ENCODE results near the gene TIE1. TPM values are rescaled to one million over a fixed set of nuclear protein-coding genes. Genes with fewer than 3 reads are reported as not detected.

The TIE1 gene
- polyA plus RNA-seq, 4 donors, result 44.9 to 64.8 (median 53.8) TPM

DNA sequence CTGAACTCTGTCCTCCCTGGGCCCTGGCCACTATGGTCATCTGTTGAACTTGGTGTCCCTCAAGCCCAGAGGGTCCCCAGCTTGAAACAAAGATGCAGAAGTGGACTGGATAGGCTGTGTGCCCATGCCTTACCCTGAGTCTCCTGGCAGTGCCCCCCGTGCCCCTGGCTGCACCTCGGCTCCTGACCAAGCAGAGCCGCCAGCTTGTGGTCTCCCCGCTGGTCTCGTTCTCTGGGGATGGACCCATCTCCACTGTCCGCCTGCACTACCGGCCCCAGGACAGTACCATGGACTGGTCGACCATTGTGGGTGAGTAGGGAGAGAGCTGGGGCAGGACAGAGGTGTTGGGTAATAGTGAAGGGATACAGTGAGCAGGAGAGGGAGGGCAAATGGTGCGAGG is 10.7 kb downstream of the TIE1 start:
- DNase-seq (ENCODE audit: low read depth in 4 of 4, low spot score in 2 of 4), result no peak

DNA sequence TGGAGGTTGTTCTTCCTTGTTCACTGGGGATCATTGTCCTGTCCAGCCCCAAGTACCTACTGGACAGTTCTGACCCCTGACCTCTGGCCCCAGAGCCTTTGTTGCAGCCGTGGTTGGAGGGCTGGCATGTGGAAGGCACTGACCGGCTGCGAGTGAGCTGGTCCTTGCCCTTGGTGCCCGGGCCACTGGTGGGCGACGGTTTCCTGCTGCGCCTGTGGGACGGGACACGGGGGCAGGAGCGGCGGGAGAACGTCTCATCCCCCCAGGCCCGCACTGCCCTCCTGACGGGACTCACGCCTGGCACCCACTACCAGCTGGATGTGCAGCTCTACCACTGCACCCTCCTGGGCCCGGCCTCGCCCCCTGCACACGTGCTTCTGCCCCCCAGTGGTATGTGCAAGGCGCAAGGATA is 11.4 kb downstream of the TIE1 start:
- DNase-seq (ENCODE audit: low read depth in 4 of 4, low spot score in 2 of 4), result no peak

DNA sequence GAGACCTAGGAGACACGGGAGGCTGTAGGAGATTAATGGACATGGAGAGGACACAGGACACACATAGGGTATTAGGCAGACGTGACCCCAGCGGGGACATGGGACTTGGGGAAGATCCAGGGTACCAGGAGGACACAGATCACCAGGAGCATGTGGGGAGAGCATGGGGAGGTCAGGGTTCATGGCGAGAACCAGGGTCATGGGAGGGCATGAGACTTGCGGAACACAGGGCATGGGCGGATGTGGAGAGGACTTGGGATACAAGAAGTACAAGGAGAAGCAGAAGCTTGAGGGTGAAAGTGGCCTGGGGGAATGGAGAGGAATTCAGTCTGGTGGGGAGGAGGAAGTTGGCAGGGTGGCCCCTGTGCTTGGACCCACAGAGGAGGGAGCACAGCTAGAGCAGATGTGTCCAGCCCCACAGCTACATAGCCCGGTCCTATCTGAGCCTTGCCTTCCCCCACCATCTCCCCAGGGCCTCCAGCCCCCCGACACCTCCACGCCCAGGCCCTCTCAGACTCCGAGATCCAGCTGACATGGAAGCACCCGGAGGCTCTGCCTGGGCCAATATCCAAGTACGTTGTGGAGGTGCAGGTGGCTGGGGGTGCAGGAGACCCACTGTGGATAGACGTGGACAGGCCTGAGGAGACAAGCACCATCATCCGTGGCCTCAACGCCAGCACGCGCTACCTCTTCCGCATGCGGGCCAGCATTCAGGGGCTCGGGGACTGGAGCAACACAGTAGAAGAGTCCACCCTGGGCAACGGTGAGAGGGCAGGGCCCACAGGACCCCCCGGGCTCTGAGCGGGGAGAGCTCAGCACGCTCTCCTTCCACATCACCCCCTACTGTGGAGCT is 12.1 kb downstream of the TIE1 start:
- no peak for DNase-seq (ENCODE audit: low read depth in 4 of 4, low spot score in 2 of 4)

DNA sequence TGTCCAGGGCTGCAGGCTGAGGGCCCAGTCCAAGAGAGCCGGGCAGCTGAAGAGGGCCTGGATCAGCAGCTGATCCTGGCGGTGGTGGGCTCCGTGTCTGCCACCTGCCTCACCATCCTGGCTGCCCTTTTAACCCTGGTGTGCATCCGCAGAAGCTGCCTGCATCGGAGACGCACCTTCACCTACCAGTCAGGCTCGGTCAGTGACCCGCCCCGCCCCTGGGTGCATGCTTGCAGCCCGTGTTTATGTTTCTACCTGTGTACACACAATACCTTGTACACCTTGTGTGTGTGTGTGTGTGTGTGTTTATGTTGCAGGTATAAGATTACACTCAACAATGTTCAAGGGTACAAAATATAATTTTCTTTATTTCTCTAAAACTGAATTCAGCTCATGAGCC is 13.0 kb downstream of the TIE1 start:
- no peak for DNase-seq (ENCODE audit: low read depth in 4 of 4, low spot score in 2 of 4)

DNA sequence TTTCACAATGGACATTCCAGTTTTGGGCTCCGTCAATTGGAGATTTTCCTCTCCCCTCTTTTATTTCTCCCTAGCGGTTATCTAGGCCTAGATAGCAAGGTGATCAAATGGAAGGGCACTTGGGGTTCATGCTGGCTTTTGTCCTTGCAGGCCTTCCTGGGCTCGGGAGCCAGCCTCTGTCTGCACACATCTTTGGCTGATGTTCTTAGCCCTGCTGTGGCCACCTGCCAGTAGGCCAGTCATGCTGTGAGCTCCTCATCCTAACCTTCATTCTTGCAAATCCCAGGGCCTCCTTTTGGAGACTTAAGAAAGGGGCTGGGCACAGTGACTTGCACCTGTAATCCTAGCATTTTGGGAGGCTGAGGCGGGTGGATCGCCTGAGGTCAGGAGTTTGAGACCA is 13.5 kb downstream of the TIE1 start:
- DNase-seq (ENCODE audit: low read depth in 4 of 4, low spot score in 2 of 4), result no peak

DNA sequence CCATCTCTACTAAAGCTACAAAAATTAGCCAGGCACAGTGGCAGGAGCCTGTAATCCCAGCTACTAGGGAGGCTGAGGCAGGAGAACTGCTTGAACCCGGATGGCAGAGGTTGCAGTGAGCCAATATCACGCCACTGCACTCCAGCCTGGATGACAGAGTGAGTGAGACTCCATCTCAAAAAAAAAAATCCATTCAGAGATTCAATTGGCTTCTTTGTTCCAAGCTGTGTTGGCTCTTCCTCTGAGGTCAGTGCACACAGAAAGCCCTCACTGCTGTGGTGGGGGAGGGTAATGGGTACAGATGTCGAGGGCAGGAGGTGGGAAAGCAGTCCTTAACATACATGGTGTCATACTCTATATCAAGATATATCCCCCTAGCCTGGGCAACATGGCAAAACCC is 14.7 kb downstream of the TIE1 start:
- no peak for DNase-seq (ENCODE audit: low read depth in 4 of 4, low spot score in 2 of 4)

DNA sequence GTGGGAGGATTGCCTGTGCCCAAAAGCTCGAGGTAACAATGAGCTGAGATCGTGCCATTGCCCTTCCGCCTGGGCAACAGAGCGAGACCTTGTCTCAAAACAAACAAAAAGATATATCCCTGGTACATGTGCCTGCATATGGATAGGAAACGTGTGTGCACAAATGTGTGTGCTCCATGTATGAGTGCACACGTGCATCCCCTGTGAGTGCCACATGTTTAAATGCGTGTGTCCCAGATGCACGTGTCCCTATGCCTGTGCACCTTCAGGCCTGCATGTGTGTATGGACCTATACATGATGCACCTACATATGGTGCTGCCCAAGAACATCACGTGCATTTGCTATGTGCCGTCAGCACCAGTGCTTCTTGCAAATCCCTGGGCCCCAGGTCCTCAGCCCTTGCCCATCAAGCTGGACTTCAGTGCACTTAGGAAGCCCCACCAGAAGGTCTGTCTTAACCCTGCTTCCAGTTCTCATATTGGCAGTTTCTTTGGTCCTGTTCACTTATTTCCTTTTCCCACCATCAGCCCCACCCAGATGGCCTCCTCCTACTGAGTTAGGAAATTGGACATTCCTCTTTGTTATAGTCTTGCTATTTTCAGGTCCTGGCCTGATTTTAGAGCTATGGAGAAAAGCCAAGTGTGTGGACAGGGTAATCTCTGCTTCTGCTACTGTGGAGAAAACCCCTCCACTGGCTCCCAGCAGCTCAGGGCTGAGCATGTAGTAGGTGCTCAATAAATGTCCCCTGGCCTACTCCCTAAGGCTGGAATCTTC is 15.4 kb downstream of the TIE1 start:
- no peak for DNase-seq (ENCODE audit: low read depth in 4 of 4, low spot score in 2 of 4)

DNA sequence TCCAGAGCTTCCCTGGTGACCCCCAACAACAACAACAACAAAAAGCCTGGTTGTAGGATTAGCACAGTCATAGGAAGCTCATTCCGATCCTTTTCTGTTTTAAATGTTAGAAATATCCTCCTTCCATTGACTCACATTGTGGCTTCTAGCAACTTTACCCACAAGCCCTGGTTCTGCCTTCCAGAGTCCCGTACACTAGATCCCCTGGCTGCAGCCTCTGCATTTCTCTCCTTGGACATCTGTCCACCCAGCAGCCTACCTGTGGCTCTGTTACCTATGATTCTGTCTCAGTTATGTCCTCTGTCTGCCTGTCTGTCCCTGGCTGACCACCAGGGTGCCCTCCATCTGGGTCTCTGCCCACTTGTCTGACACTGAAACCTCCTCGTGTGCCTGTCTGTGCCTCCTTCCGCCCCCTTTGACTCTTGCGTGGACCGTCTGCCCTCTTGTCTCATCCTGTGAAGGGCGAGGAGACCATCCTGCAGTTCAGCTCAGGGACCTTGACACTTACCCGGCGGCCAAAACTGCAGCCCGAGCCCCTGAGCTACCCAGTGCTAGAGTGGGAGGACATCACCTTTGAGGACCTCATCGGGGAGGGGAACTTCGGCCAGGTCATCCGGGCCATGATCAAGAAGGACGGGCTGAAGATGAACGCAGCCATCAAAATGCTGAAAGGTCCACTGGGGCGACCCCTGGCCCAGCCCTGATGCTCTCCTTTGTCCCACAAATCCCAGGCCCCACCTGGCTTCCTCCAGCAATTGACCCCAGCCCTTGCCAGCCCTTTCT is 16.1 kb downstream of the TIE1 start:
- no peak for DNase-seq (ENCODE audit: low read depth in 4 of 4, low spot score in 2 of 4)

DNA sequence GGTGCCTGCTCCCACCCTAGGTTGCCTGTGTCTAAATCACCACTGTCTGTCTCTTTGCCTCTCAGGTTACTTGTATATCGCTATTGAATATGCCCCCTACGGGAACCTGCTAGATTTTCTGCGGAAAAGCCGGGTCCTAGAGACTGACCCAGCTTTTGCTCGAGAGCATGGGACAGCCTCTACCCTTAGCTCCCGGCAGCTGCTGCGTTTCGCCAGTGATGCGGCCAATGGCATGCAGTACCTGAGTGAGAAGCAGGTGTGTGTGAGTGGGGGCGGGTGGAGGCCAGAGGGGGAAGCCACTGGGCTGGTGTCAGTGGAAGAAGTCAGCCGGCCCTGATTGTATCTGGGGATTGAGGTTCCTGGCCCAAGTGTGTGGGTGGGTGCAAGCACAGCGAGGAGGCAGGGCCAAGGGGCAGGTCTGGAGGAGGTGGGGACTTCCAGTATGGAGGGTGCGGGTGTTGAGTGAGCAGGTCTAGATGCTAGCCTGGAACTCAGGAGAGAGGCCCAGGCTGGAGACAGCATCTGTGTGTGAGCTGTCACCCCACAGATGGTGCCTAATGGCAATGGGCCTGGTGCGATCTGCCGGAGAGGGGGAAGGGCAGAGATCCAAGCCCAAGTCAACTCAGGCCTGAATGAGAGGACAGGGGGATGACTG is 17.2 kb downstream of the TIE1 start:
- no peak for DNase-seq (ENCODE audit: low read depth in 4 of 4, low spot score in 2 of 4)

DNA sequence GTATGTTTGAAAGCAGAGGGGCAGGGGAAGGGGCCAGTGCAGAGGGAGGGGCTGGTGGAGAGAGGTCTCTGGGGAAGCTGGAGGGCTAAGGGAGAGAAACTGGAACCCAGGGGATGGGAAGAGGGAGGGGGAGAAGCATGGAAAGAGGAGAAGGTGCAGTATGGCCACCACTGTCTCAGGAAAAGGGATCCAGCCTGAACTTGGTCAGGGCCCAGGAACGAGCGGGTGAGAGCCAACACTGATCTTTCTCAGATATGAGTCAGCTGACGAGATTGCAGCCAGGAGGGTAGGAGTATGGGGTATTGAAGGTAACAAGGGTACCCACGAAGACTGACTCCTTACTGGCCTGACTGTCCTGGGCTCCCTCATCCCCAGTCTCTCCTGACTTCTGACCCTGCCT is 18.0 kb downstream of the TIE1 start:
- no peak for DNase-seq (ENCODE audit: low read depth in 4 of 4, low spot score in 2 of 4)

DNA sequence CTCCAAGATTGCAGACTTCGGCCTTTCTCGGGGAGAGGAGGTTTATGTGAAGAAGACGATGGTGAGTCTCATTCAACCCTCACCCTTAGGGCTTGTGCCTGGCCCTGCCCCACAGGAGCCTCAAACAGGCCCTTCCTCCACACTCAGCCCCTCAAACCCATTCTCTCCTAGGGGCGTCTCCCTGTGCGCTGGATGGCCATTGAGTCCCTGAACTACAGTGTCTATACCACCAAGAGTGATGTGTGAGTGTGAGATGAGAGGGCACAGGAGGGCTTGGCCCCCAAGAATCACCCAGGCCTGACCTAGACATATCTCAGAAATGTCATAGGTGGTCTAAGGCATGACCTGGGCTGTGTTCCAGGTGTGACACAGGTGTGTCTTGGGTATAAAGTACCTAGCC is 18.5 kb downstream of the TIE1 start:
- DNase-seq (ENCODE audit: low read depth in 4 of 4, low spot score in 2 of 4), result no peak

DNA sequence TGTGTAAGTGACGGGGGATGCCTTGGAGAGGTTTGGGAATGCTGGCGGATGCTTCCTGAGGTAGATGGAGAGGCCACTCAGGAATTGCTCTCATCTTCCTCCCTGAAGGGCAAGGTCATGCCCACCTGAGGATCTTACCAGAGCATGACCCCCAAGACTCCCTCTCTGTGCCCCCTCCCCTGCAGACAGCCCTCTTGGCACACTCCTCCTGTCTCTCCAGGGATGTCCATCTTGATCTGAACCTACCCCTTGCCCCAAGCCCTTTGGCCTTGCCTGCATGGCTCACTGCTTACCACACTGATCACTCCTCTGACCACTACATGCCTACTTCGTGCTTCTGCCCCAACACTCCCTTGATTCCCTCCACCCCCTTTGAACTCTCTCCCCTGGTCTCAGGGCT is 19.0 kb downstream of the TIE1 start:
- DNase-seq (ENCODE audit: low read depth in 4 of 4, low spot score in 2 of 4), result no peak

DNA sequence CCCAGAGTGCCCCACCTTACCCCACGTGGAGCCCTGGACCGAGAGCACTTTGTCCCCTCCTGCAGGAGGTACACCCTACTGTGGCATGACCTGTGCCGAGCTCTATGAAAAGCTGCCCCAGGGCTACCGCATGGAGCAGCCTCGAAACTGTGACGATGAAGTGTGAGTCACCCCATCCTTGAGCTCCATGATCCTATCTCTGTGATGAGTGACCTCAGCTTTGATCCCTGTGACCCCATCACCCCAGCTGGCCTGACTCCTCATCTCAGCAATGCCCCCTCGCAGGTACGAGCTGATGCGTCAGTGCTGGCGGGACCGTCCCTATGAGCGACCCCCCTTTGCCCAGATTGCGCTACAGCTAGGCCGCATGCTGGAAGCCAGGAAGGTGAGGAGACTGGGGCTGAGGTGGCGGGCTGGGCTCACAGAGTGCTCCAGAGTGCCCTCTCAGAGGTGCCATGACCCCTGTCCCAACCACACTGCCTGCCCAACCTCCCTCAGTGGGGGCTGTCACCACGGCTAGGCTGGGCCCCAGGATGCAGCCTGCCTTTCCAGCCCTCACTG is 20.6 kb downstream of the TIE1 start:
- DNase-seq (ENCODE audit: low read depth in 4 of 4, low spot score in 2 of 4), result no peak

DNA sequence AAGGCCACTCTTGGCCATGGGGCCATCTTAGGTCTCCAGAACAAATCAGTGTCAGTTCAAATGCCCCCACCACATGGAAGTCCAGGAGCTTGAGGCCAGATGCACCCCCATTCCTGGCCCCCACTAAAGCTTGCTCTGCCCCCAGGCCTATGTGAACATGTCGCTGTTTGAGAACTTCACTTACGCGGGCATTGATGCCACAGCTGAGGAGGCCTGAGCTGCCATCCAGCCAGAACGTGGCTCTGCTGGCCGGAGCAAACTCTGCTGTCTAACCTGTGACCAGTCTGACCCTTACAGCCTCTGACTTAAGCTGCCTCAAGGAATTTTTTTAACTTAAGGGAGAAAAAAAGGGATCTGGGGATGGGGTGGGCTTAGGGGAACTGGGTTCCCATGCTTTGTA is 21.7 kb downstream of the TIE1 start:
- no peak for DNase-seq (ENCODE audit: low read depth in 4 of 4, low spot score in 2 of 4)

DNA sequence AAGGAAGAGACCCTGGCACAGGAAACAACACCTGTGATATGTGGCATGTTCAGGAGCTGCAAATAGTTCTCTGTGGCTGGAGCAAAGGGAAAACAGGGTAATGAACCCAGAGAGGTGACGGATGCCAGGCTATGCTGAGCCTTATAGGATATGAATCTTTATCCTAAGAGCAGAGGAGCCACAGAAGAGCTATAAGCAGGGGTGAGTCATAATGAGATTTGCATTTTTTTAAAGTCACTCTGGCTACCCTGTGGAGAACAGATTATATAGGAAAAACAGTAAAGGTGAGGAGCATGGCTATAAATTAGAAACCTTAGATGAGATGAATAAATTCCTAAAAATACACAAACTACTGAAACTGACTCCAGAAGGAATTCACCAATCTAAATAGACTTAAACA is 24.0 kb downstream of the TIE1 start:
- no peak for DNase-seq (ENCODE audit: low read depth in 4 of 4, low spot score in 2 of 4)

DNA sequence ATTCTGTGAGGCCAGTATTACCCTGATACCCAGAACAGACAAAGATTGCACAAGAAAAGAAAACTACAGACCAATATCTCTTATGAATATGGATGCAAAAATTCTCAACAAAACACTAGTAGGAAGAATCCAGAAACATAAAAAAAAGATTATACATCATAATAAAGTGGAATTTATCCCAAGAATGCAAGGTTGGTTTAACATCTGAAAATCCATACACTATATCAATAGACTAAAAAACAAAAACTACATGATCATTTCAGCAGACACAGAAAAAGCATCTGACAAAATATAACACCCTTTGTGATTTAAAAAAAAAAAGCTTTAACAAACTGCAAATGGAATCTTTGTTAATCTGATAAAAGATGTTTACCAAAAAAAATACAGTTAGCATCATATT is 24.6 kb downstream of the TIE1 start:
- no peak for DNase-seq (ENCODE audit: low read depth in 4 of 4, low spot score in 2 of 4)

DNA sequence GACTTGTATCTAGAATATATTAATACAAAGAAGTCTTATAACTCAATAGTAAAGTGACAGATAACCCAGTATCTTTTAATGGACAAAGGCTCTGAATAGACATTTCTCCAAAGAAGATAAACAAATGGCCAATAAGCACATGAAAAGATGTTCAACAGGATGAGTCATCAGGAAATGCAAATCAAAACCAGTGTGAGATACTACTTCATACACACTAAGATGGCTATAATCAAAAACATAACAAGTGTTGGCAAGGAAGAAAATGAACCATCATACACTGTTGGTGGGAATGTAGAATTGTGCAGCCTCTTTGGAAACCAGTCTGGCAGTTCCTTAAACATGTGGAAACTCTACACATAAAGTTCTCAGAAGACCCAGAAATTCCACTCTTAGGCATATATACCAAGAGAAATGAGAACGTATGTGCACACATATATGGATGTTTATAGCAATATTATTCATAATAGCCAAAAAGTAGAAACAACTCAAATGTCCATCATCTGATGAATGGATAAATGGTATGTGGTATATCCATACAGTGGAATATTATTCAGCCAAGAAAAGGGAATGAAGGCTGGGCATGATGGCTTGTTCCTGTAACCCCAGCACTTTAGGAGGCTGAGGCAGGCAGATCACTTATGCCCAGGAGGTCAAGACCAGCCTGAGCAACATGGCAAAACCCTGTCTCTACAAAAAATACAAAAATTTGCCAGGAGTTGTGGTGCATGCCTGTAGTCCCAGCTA is 26.9 kb downstream of the TIE1 start:
- DNase-seq (ENCODE audit: low read depth in 4 of 4, low spot score in 2 of 4), result no peak

DNA sequence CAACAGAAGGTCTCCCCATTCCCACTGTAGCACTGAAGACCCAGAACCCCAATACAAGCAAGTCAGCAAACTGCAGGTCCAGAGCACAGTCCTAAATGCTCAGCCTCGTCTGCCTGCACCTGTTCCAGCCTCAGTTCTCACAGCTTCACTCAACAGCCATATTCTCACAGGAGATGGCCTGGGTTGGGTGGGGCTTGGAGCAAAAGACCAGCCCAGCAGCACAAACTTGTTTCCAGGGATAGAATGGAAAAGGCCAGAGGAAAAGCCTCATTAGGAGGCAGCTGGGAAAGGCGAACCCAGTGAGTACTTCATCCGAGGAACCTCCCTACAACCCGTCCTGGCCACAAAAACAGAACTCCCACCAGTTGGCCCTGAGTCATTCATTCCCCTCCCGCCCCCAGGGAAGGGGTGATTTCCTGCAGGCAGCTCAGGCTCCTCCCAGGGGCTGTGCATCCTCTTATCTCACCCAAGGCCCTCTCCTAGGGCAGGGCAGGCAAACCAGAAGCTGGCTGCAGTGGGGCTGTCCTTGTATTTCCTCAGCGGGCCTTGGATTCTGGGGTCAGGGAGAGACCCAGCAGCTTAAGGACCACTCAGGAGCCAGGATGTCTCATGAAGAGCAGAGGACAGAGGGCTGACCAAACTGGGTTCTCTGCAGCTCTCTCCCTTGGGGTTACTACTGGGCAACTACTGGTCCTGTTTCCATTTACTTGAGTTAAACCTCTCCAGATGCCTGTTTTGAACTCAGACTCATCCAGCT is 29.4 kb downstream of the TIE1 start:
- DNase-seq (ENCODE audit: low read depth in 4 of 4, low spot score in 2 of 4), result no peak

DNA sequence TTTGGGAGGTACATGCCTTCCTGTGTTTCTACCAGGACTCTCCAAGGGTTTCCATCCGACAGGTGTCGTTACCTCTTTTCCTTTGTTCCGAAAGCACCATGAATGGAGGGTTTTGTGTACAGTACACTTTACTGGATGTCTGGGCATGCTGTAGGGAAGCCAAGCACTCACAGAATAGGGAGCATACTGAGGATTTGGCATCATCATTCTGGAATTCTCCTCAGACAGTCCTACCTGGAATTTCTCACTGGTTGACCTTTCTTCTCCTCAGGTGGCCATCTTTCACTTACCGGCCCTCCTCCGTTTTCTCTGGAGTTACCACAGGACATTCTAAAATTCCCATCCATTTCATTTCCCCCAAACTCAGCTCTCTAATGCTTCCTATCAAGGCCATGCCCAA is 30.9 kb downstream of the TIE1 start:
- DNase-seq (ENCODE audit: low read depth in 4 of 4, low spot score in 2 of 4), result no peak
